Measurements from ENCODE around the gene GZF1.

Gene GZF1

GRCh38 chr20:23370873-23371272 lies 8.9 kb downstream of the GZF1 start:
- DNase-seq: no peak

- DNase-seq: no peak
Measured at GRCh38 chr20:23371496-23371895, 9.5 kb downstream of the GZF1 start.

- no peak for DNase-seq
Measured at GRCh38 chr20:23374441-23374840, 12.5 kb downstream of the GZF1 start.

GRCh38 chr20:23375827-23376226 lies 13.8 kb downstream of the GZF1 start:
- no peak for DNase-seq

- DNase-seq: no peak
Measured at GRCh38 chr20:23379772-23380171, 17.8 kb downstream of the GZF1 start.

- no peak for DNase-seq
Measured at GRCh38 chr20:23381876-23382275, 19.9 kb downstream of the GZF1 start.

GRCh38 chr20:23386304-23387117 lies 24.5 kb downstream of the GZF1 start:
- DNase-seq: no peak

GRCh38 chr20:23387118-23387443 lies 25.1 kb downstream of the GZF1 start:
- DNase-seq: no peak

- DNase-seq: no peak
Measured at GRCh38 chr20:23390091-23390774, 28.3 kb downstream of the GZF1 start.

- no peak for DNase-seq
Measured at GRCh38 chr20:23391707-23392310, 29.8 kb downstream of the GZF1 start.

GRCh38 chr20:23393996-23394775 lies 32.2 kb downstream of the GZF1 start:
- no peak for DNase-seq

GRCh38 chr20:23396950-23397627 lies 35.1 kb downstream of the GZF1 start:
- DNase-seq: peak; percentile 74

- no peak for DNase-seq
Measured at GRCh38 chr20:23397961-23398360, 36.0 kb downstream of the GZF1 start.

GRCh38 chr20:23399568-23400241 lies 37.7 kb downstream of the GZF1 start:
- DNase-seq: no peak

- DNase-seq: no peak
Measured at GRCh38 chr20:23401051-23401450, 39.1 kb downstream of the GZF1 start.

- no peak for DNase-seq
Measured at GRCh38 chr20:23403751-23404150, 41.8 kb downstream of the GZF1 start.

- DNase-seq: no peak
Measured at GRCh38 chr20:23404196-23404595, 42.2 kb downstream of the GZF1 start.

- DNase-seq: no peak
Measured at GRCh38 chr20:23406880-23407279, 44.9 kb downstream of the GZF1 start.

GRCh38 chr20:23407781-23408464 lies 45.9 kb downstream of the GZF1 start:
- DNase-seq: no peak

- no peak for DNase-seq
Measured at GRCh38 chr20:23408957-23409356, 47.0 kb downstream of the GZF1 start.

GRCh38 chr20:23409800-23410199 lies 47.8 kb downstream of the GZF1 start:
- no peak for DNase-seq
